ES-I3 (cell line): Measurements from ENCODE around the gene PDGFRB.

Experiments used
- H3K36me3 ChIP-seq: 2 replicates; pipeline ENCODE4 v1.6.1; 2013; ENCODE audit warnings: mild to moderate bottlenecking, low read length, control low read depth, moderate library complexity; ENCODE audit not compliant: insufficient read depth
- H3K4me1 ChIP-seq: 2 replicates; pipeline ENCODE4 v1.6.1; 2013; ENCODE audit warnings: mild to moderate bottlenecking, control low read depth, low read length; ENCODE audit not compliant: insufficient read depth
- H3K9ac ChIP-seq: 2 replicates; pipeline ENCODE4 v1.6.1; 2013; ENCODE audit warnings: low read depth, mild to moderate bottlenecking, low read length, moderate library complexity
- H3K9me3 ChIP-seq: 2 replicates; pipeline ENCODE4 v1.6.1; 2013; ENCODE audit warnings: mild to moderate bottlenecking, low read length, moderate library complexity; ENCODE audit not compliant: control insufficient read depth, insufficient read depth

The PDGFRB gene

DNA sequence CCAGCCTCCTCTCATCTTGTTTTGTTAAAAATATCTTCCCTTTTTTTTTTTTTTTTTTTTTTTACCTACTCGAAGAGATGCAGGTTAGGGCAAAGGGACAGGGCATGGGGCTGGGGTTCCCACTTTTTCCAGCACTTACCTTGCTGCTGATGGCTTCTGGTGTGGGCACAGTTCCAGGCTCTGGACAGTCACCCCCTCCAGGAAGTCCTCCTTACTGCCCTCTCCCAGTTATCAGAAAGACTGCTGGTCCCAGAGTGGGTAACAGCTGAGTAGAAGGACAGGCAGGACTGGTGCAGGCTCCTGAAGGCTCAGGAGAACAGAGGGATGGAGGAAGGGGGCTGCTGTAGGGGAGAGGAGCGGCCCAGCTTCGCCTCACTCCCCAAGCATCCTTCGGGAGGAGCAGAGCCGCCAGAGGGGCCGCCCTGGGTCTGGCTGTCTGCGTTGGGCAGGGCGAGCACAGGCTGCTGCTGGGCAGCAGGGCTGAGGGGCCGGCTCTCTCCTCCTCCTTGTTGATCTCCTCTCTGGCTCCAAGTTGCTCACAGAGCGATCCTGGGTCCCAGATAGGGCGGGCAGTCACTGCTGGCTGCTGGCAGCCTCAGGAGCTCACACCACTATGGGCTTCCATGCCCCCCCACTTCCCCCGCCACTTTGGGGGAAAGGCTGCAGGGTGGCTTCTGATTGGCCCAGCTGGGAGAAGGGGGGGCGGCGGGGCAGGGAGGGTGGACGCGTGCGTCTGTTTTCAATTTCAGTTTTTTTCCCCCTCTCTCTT is at the start of gene PDGFRB:
Gene PDGFRB, minus strand, starts transcription at position 588 of the 769 bp plus-strand sequence. CDS start 18,798 bp downstream, outside the sequence.
- Histone ChIP-seq H3K9me3 (no peaks in the 10 kb centered on the region), H3K9ac (peak within 1 kb of the TSS; percentile 52), H3K4me1 (peaks cover 26% of the 10 kb centered on the region), H3K36me3 (no peaks in the 10 kb centered on the region)

DNA sequence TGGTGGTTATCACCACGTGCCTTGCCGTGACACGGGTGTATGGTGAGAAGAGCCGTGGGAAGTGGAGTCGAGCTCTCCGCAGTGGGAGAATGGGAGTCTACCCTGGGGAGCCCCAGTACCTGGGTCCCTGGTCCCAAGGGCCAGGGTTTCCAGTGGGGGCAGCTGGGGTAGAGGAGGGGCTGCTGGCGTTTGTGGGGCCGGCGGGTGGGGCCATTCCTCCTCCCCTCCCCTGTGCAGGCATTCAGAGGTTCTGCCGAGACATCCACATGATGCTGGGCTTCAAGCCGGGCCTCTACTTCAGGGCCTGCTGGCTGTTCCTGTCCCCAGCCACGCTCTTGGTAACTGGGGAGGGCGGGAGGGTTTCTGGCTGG is 48.9 kb upstream of the PDGFRB start:
- Histone ChIP-seq H3K9ac (no peak overlapping the region), H3K9me3 (no peaks in the 10 kb centered on the region), H3K36me3 (no peaks in the 10 kb centered on the region), H3K4me1 (peaks cover 6% of the 10 kb centered on the region; the same call in 1 of the 2 replicates)

DNA sequence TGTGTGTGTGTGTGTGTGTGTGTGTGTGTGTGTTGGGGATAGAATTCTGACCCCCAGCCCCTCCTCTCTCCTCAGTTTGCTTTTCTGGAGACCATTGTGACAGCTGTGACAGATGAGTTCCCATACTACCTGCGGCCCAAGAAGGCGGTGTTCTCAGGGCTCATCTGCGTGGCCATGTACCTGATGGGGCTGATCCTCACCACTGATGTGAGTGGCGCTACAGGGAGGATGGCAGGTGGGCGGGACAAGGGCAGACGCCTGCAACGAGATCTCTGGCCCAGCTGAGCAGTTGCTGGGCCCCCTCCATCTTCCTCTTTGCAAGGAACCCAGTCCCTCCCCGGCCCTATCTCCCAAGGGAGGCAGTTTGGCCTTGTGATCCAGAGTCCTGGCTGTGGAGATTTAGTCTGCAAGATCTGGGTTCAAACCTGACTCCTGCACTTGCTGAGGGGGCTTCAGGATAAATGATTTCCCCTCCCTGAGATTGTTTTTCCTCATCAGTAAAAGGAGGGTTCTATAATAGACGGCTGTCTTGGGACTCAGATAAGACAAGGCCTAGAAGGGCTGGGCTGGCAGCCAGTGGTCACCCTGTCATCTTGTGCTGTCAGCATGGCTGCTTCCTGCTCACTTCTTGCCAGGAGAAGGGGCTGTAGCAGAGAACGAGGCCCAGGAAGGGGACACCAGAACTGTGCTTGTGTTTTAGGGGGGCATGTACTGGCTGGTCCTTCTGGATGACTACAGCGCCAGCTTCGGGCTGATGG is 48.4 kb upstream of the PDGFRB start:
- Histone ChIP-seq H3K9me3 (no peaks in the 10 kb centered on the region), H3K9ac (no peak overlapping the region), H3K36me3 (no peaks in the 10 kb centered on the region), H3K4me1 (peaks cover 2% of the 10 kb centered on the region; the same call in 1 of the 2 replicates)

DNA sequence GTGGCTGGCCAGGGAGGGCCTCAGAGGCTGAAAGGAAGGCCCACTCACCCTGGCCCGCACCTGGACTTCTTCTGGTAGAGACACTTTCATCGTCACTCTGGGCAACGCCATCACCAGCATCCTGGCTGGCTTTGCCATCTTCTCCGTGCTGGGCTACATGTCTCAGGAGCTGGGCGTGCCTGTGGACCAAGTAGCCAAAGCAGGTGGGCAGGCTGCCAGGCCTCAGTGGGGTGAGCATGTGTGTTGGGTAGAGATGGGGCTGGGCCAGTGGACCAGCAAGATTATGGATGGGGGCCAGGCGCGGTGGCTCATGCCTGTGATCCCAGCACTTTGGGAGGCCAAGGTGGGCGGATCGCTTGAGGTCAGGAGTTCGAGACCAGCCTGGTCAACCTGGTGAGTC is 46.9 kb upstream of the PDGFRB start:
- H3K9me3 ChIP-seq: no peaks in the 10 kb centered on the region
- H3K9ac ChIP-seq: no peak overlapping the region
- H3K36me3 ChIP-seq: no peaks in the 10 kb centered on the region
- no peaks in the 10 kb centered on the region for H3K4me1 ChIP-seq

DNA sequence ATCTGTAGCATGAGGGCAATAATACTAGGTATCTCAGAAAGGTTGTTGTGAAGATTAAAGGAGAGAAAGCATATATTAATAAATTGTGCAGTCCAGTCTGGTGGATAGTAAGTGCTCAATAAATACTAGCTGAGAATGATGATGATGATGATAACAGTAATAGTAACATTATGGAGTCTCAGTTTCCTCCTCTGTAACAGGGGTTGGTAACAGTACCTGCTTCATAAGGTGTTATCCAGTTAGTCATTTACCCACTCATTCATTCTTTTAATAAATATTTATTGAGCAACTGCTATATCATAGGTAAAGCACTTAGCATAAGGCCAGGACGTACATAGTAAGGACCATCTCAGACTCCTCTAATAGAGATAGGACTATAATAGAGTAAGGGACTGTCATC is 41.8 kb upstream of the PDGFRB start:
- Histone ChIP-seq H3K36me3 (no peaks in the 10 kb centered on the region), H3K9ac (no peak overlapping the region), H3K9me3 (no peaks in the 10 kb centered on the region), H3K4me1 (no peaks in the 10 kb centered on the region)

DNA sequence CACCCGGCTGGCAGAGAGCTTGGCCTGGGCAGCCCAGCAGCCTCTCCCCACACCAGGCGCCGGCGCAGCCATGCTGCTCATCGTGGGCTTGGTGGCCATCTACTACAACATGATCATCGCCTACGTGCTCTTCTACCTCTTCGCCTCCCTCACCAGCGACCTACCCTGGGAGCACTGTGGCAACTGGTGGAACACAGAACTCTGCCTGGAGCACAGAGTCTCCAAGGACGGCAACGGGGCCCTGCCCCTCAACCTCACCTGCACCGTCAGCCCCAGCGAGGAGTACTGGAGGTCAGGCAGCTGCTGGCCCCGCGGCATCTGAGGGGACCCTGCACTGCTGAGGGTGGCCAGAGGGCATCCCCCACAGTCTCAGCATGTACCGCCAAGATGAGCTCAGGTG is 41.3 kb upstream of the PDGFRB start:
- Histone ChIP-seq H3K9me3 (no peaks in the 10 kb centered on the region), H3K36me3 (no peaks in the 10 kb centered on the region), H3K9ac (no peak overlapping the region), H3K4me1 (peaks cover 2% of the 10 kb centered on the region; the same call in 1 of the 2 replicates)

DNA sequence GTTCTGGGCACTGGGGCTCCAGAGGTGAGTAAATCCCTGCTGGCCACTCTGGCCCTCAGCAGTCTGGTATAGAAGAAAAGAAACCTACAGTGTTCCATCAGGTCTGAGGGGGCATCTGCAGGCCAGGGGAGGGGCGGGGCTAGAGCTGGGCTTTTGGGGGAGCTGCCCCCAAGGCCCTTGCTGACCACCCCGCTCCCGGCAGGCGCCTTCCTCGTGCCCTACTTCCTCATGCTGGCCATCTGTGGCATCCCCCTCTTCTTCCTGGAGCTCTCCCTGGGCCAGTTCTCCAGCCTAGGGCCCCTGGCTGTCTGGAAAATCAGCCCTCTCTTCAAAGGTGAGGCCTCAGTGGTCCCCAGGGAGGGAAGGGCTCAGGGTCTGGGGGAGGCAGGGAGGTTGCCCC is 40.9 kb upstream of the PDGFRB start:
- no peak overlapping the region for H3K9ac ChIP-seq
- no peaks in the 10 kb centered on the region for H3K9me3 ChIP-seq
- H3K36me3 ChIP-seq: no peaks in the 10 kb centered on the region
- H3K4me1 ChIP-seq: peaks cover 6% of the 10 kb centered on the region; the same call in 1 of the 2 replicates

DNA sequence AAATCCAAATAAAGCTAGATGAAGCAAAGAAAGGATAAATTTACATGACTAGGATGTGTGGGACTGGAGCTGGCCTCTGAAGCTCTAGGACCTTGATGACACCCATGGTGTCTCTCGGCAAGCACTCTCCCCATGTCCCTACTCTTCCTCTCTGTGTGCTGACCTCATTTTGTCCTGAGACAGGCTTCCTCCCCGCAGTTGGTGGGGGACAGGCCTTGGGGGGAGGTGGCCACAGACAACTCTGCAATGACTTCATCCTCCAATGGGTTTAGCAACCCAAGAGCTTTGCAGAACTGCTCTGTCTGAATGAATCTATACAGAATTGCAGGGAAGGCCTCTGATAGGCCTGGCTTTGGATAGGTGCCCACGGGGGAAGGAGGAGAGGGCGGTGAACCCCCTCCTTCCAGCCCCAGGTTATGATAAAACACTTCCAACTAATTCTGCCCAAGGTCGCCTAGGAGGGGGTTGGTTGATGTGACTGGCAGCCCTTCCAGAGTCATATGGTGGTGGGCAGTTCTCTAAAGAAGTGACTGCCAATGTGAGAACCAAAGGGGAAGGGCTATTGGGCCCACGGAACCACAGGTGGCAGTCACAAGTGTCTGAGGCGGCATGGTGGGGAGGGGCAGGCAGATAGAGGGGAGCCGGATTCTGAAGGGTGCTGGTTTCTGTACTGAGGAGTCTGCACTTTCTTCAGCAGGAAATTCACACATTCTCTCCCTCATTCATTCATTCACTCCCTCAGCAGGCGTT is 40.3 kb upstream of the PDGFRB start:
- Histone ChIP-seq H3K9ac (no peak overlapping the region), H3K9me3 (no peaks in the 10 kb centered on the region), H3K36me3 (no peaks in the 10 kb centered on the region), H3K4me1 (peaks cover 6% of the 10 kb centered on the region; the same call in 1 of the 2 replicates)

DNA sequence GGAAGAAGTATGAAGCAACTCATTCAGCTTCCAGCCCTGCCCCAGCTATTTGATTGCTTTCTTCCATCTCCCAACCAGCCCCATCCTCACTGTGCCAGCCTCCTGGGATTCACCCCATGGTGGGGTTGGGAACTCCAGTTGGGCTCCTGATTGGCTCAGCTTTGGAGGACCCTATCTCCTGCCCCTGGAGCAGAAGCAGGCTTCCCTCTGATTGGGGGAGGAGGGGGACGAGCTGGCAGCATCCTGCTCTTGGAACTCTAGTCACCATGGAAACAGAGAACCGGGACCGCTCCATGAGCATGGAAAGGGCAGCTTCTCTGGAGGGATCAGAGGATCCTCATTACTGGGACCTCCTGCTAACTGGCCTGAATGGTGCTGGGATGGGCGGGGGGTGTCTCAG is 36.8 kb upstream of the PDGFRB start:
- Histone ChIP-seq H3K9me3 (no peaks in the 10 kb centered on the region), H3K4me1 (peaks cover 6% of the 10 kb centered on the region; the same call in 1 of the 2 replicates), H3K9ac (no peak overlapping the region), H3K36me3 (no peaks in the 10 kb centered on the region)

DNA sequence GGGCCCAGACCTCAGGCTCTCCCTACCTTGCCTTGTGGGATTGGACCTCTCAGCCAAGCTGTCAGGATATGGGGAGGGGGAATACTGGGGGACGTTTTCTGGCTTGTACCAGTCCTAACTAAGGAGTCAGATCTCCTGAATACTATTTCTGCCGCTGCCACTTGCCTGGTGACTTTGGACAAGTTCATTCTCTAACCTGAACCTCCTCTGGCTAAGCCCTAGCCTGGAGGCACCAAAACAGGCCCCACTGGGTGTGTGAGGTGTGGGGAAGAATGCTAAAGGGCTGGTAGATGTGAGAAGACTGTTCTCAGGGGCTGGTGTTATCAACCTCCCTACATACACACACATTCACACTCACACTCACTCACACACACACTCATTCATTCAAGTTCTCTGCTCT is 35.3 kb upstream of the PDGFRB start:
- no peak overlapping the region; the same call in 1 of the 2 replicates for H3K9ac ChIP-seq
- peaks cover 14% of the 10 kb centered on the region; the same call in 1 of the 2 replicates for H3K4me1 ChIP-seq
- no peaks in the 10 kb centered on the region for H3K36me3 ChIP-seq
- no peaks in the 10 kb centered on the region for H3K9me3 ChIP-seq

DNA sequence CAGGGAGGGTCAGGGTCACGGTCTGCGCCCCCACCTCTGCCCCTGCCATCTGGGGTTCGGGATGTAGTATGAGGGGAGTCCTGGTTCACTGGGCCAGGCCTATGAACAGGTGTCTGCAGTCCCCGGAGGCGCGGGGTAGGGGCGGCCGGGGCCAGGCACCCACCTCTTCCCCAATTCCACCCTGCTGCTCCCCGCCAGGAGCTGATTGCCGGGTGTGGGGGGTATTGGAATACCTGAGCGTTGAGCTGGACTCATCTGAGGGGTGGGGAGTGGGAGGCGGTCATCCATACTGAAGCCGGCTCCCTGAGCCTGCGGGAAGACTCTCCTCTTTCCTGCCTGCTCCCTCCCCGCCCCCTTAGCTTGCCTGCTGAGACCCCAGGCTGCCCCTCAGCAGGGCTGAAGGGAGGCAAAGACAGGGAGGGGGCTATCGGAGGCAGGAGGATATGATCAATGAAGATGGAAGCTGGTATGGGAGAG is 34.9 kb upstream of the PDGFRB start:
- Histone ChIP-seq H3K9ac (peak overlapping the region; percentile 47; the same call in 1 of the 2 replicates), H3K4me1 (peaks cover 18% of the 10 kb centered on the region), H3K36me3 (no peaks in the 10 kb centered on the region), H3K9me3 (no peaks in the 10 kb centered on the region)

DNA sequence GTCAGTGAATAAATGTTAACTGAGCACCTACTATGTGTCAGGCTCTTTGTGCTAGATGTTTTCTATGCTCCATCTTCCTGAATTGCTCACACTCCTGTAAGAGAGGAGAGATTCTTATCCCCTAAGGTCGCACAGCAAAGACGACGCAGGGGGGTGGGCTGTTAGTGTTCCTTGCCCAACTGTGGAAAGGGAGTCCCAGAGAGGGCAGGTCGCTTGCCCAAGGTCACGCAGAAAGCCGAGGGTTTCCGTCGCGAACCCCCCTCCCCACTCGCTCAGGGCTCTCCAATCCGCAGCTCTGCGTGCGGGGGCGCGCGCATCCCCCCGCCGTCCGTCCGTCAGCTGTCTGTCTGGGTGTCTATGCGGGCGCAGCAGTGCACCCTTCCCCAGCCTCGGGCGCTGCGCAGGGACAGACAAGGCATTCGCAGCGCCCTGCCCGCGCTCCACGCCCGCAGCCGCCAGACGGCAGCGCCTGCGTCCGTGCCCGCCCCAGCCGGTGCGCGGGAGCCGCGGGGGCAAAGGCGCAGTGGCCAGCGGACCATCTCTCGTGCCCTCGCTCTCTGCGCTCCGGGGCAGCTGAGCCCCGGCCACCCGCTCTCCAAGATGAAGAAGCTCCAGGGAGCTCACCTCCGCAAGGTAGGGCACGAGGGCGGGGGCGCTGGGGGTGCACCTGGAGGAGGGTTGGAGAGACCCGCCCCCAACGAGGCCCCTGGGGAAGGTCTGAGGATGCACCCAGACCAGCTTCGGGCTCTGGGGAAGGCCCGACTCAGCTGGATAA is 34.3 kb upstream of the PDGFRB start, which contains the start of gene SLC6A7:
Gene SLC6A7, plus strand, starts transcription at position 335 of the 775 bp plus-strand sequence. Its CDS starts 266 bp downstream, at position 601.
- peak within 1 kb of the TSS; percentile 47; the same call in 1 of the 2 replicates for H3K9ac ChIP-seq
- no peaks in the 10 kb centered on the region for H3K9me3 ChIP-seq
- peaks cover 22% of the 10 kb centered on the region for H3K4me1 ChIP-seq
- H3K36me3 ChIP-seq: no peaks in the 10 kb centered on the region

DNA sequence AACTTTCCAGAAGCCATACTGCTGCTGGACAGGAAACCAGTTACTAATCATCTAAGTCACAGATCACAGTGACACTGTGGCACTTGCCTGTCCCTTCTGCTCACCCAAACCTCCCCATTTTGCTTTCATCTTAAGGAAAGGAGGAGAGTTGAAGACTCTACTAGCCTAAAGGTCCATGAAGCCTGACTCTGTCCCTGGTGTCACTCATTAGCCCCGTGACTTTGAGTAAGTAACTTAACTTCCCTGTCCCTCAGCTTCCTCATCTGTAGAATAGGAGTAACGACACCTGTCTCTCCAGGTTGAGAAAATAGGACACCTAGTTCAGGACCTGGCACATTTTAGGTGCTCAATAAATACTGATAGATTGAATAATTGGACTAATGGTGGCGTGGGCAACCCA is 33.7 kb upstream of the PDGFRB start:
- Histone ChIP-seq H3K9me3 (no peaks in the 10 kb centered on the region), H3K9ac (no peak overlapping the region), H3K36me3 (no peaks in the 10 kb centered on the region), H3K4me1 (peaks cover 22% of the 10 kb centered on the region)
